ENCODE measurements around the gene PACSIN2.
"Not testable (repeated sequence)": the region's sequence is repeated elsewhere in the genome, so short reads cannot be mapped to it uniquely, and the experiment has no call there.

The PACSIN2 gene

GRCh38 chr22:43014869-43015676 lies at the start of gene PACSIN2:
Gene PACSIN2, minus strand, starts transcription at chr22:43015149. Its CDS starts 103,069 bp downstream, at chr22:42912080.
- DNase-seq = peak; percentile 100

- DNase-seq = peak; percentile 17
These were observed 45.2 kb upstream of the PACSIN2 start for GRCh38 chr22:43060183-43060582.

GRCh38 chr22:43057641-43058040 lies 42.7 kb upstream of the PACSIN2 start:
- no peak for DNase-seq

- DNase-seq = no peak
These were observed 38.2 kb upstream of the PACSIN2 start for GRCh38 chr22:43053176-43053575.

GRCh38 chr22:43050995-43051394 lies 36.0 kb upstream of the PACSIN2 start:
- no peak for DNase-seq

GRCh38 chr22:43047605-43048004 lies 32.7 kb upstream of the PACSIN2 start:
- DNase-seq = no peak

- DNase-seq = no peak
These were observed 29.4 kb upstream of the PACSIN2 start for GRCh38 chr22:43044290-43044712.

- DNase-seq = no peak
These were observed 27.3 kb upstream of the PACSIN2 start for GRCh38 chr22:43042101-43042780.

- DNase-seq = no peak
These were observed 24.9 kb upstream of the PACSIN2 start for GRCh38 chr22:43039800-43040199.

GRCh38 chr22:43038325-43038724 lies 23.4 kb upstream of the PACSIN2 start:
- DNase-seq = no peak

GRCh38 chr22:43036282-43036829 lies 21.4 kb upstream of the PACSIN2 start:
- no peak for DNase-seq

- no peak for DNase-seq
These were observed 20.3 kb upstream of the PACSIN2 start for GRCh38 chr22:43035250-43035649.

- DNase-seq = no peak
These were observed 16.7 kb upstream of the PACSIN2 start for GRCh38 chr22:43031617-43032016.

- DNase-seq = no peak
These were observed 3.7 kb upstream of the PACSIN2 start for GRCh38 chr22:43018615-43019014.

GRCh38 chr22:43017525-43018460 lies 2.8 kb upstream of the PACSIN2 start:
- DNase-seq = no peak

- DNase-seq = not testable (repeated sequence)
These were observed 1.2 kb upstream of the PACSIN2 start for GRCh38 chr22:43016150-43016549.

GRCh38 chr22:43015677-43016042 lies 711 bp upstream of the PACSIN2 start:
- DNase-seq = no peak

GRCh38 chr22:43014316-43014868 lies 557 bp downstream of the PACSIN2 start:
- DNase-seq = peak; percentile 39

- peak; percentile 63 for DNase-seq
These were observed 1.3 kb downstream of the PACSIN2 start for GRCh38 chr22:43013355-43014315.

- DNase-seq = no peak
These were observed 2.6 kb downstream of the PACSIN2 start for GRCh38 chr22:43012390-43012789.

GRCh38 chr22:43011079-43011478 lies 3.9 kb downstream of the PACSIN2 start:
- DNase-seq = no peak

All from suppressor macrophage treated with lipopolysaccharide for 4 hours (primary cell).